HG02588 (cell line): ENCODE results near the gene PLXNB2.

Source experiments
- ATAC-seq: cut with Tn5 transposase; IDR thresholded peaks from one replicate; pipeline ENCODE4 v1.9.1; 2021; ENCODE audit warnings: mild to moderate bottlenecking, moderate library complexity; ENCODE audit not compliant: unreplicated experiment

Gene PLXNB2

DNA sequence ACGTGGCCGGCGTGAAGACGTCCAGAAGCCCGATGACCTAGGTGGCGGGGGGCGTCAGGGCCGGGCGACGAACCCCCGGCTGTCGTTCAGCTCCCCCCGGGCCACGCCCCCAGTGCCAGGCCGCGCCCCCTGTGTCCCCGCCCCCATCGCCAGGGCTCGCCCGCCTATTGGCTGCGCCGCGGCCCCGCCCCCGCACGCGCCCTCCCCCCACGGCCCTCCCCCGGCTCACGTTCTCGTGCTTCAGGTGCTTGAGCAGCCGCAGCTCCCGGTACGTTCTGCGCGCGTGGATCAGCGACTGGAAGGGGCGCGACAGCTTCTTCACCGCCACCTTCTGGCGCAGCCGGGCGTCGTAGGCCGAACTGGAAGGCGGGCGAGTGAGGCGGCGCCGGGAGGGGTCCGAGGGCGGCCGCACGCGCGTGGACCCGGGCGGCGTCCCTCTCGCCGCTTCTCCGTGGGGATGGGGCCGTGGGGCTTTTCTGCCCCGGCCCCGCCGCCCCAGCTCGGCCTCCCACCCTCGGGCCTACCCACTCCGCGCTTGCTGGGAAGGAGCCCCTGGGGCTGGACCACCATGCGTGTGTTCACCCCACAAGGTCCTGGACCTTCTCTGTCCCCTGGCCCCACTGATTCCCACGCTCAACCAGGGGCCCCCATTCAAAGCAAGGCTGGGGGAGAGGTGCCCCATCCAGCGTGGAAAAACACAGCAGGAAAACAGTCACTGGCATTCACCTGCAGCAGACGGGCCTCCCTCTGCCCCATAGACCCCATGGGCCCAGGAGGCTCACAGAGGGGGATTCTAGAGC lies 39.7 kb downstream of the PLXNB2 start:
- no peak for ATAC-seq

DNA sequence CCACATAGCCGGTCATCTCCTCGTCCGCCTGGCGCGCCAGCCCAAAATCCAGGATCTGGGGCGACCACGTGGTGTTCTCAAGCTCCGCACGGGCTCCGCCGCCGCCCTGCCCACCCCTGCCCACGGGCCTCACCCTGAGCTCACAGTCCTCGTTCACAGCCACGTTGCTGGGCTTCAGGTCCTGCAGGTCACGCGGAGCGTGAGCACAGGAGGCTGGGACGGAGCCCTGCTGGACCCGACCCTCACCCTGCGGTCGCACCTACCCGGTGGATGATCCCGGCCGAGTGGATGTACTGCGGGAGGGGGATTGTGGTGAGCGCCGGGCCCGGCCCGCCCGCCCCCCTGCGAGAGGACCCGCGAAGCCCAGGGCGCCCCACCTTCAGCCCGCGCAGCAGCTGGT lies 40.5 kb downstream of the PLXNB2 start:
- ATAC-seq, result no peak

DNA sequence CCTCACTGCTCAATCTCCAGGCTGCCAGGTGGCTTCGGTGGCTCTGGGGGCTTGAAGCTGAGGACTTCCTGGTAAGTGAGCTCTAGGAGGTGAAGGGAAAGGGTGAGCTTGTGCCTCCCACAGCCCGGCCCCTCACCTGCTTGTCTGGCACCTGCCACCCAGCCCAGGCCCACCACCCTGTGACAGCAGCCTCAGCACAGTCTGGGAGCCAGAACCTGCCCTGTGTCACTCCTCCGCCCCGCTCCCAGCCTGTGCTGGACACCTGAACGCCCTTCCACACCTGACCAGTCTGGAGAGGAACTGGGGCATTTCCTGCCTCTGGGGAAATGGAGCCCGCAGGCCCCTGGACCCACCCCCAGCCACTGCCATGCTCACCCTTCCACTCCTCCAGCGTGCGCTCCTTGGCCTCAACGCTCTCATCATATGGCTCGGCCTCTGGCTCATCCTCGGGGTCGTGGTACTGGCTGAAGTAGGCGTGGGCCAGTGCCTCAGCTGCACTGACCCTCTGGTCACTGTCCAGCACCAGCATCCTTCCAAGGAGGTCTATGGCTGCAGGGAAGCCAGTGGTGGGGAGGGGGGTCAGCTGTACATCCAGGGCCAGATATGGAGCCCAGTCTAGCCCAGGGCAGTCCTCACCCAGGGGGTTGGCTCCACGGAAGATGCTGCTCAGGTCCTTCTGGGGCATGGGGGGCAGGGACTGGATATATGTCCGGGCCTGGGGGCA lies 42.3 kb downstream of the PLXNB2 start:
- ATAC-seq, result no peak

DNA sequence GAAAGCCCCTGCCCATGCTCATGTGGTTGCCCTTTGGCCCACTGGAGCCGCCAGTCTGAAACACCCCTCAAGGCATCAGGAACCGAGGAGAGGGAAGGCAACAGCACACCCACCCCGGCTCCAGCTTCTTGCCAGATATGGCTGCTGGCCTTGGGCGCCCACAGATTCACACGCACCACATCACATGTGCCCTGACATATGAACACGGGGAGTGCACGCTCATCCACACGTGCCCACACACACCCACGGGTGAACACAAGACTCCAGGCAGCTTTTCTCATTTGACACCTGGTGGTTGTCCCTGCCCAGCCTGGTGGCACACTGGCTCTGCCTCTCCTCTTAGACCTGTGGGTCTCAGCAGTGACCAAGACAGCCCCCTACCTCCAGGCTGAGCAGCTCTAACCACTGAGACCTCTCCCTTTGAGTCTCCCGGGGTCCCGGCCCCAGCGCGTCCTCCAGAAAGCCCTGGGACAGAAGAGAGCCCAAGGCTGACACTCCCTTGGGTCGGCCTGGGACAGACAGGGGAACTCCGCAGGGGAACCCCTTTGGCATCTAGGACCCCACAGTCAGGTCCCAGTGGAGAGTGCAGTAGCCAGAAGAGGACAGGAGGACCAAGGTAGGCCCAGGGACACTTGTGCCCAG lies 43.2 kb downstream of the PLXNB2 start:
- ATAC-seq, result no peak

DNA sequence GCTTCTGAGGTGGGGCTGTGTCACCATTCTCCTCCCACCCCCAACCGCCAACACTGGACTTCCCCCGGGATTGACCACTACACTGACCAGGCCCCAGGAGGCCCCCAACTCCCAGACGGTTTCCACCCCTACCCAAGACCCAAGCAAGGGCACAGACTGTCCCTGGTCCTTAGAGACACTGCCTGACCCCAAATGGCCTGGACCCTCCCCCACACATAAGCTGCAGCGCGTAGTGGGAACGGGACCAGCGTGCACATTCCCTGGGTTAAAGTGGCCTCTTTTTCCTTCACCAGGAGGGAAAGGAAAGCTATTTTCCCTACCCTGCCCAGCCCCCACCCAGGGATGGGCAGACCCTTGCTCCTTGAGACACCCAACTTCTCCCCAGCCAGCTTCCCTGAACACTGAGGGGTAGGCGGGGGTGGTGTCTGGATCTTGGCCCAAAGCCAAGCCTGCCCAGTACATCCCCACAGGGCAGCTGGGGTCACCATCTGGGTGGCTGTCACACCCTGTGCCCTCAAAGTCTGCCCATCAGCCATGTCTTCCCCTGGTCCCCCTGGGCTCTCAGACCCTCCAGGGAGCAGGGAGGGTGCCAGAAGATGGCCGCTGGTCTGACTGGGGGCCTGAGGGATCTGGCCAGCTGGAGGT lies 44.4 kb downstream of the PLXNB2 start:
- ATAC-seq, result no peak

DNA sequence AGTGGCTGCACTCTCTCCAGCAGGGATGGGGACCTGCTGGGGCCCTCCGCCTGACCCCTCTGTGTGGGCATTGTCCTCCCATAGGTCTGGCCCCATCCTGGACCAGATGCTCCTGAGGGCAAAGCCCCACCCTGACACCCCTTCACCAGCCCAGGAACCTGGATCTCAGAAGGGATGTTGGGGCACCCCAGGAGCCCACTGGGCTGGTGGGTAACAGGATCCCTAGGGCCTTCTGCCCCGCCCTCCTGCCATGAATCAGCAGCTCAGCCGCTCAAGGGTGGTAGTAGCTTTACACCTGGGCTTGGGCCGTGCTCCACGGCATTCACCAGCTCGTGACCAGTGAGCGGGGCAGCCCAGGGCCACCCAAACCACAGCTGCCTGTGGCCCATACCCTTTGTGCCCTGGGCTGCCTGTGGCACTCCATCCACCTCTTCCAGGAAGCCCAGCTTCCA lies 45.0 kb downstream of the PLXNB2 start:
- no peak for ATAC-seq

DNA sequence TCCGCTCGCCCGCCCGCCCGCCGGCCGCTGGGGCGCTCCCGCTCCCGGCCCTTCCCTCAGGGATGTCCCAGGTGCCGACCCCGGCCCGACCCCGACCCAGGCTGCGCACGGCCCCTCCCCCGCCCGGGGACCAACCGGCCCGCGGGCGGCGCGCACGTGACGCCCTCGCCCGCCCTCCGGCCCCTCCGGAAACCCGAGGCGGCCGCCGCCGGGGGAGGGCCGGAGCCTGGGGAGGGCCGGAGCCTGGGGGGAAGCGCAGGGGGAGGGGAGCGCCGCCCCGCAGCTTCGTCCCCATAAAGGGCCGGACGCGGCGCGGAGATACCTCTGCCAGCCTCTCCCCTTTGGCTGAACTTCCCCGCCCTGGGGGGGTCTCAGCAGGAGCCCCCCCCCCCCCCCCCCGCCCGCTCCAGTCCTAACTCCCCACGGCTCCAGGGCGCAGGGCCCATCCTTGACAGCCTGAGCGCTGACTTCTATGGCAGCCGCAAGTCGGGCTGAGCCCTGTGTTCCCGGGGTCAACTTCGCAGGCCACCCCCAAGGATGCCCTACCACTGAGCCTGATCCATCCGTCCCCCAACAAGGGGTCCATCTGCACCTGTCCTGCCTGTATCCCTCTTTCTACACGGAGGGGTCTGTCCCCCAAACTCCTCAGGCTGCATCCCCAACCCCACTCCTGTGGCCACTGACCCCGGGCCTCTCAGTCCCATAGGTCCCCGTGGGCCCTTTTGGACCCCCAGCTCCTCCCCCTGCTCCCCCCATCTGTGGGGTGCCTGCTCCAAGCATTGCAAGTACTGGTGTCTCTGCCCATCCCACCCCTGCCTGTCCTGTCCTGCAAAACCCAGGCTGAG lies 45.6 kb downstream of the PLXNB2 start, which contains the start of gene MAPK12:
TSS of gene MAPK12 (minus strand) at position 69 of the 845 bp plus-strand sequence. CDS start 174 bp downstream, outside the sequence.
- no peak for ATAC-seq

DNA sequence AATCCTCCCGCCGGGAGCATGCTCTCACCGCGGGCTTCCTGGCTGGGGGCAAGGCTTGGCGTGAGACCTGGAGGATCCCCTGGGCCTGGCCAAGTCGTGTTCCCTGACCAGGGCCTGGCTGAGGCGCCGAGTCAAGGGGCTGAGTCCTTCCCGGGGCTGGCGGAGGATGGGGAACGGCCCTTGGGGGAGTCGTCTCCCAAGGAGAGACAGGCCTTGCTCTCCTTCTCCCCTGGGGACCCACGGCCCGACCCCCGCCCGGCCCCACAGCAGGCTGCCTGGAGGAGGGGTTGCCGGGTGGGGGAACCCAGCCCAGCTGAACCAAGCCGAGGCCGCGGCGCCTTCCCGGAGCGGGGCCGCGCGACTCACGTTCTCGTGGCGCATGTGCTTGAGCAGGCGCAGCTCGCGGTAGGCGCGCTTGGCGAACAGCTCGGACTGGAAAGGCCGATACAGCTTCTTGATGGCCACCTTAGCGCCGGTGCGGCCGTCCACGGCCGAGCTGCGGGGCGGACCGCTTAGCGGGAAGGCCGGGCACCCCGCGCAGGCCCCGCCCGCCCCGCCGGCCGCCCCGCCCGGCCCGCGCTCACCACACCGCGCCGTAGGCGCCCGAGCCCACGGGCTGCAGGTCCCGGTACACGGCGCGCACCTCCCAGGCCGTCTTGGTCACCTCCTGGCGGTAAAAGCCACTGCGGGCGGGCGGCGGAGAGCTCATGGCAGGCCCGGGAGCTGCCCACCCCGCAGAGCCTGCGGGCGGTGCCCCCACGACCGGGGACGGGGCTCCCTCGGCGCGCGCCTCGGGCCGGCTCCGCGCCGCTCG lies 46.4 kb downstream of the PLXNB2 start:
- ATAC-seq, result no peak

DNA sequence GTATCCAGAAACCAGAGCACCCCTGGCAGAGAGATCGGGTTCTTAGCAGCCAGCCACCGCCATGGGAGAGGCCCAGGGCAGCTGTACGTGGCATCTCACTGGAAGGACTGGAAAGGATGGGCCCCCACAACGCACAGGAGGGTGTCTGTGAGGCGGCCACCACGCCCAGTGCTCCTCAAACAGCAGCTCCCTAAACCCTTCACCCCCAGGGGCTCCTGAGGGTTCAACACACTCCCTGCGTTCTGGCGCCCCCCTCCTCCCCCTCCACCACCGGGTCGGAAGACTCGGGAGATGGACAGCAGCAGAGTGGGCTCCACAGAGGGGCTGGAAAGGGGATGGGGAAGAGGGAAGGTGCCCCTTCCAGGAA lies 47.0 kb downstream of the PLXNB2 start:
- ATAC-seq, result no peak

DNA sequence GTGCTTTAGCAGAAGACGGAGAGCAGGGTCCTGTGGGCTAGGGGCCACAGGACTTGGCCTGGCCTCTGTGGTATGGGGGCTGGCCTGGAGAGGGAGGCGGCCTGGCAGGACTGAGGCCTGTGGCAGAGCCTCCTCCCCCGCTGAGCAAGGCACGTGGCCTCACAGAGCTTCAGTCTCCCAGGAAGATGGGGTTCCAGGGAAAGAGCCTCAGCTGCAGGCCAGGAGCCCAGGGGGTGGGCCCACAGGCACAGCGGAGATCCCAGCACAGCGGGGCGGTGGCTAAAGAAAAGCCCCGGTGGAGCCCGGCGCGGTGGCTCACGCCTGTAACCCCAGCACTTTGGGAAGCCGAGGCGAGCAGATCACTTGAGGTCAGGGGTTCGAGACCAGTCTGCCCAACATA lies 48.1 kb downstream of the PLXNB2 start:
- no peak for ATAC-seq

DNA sequence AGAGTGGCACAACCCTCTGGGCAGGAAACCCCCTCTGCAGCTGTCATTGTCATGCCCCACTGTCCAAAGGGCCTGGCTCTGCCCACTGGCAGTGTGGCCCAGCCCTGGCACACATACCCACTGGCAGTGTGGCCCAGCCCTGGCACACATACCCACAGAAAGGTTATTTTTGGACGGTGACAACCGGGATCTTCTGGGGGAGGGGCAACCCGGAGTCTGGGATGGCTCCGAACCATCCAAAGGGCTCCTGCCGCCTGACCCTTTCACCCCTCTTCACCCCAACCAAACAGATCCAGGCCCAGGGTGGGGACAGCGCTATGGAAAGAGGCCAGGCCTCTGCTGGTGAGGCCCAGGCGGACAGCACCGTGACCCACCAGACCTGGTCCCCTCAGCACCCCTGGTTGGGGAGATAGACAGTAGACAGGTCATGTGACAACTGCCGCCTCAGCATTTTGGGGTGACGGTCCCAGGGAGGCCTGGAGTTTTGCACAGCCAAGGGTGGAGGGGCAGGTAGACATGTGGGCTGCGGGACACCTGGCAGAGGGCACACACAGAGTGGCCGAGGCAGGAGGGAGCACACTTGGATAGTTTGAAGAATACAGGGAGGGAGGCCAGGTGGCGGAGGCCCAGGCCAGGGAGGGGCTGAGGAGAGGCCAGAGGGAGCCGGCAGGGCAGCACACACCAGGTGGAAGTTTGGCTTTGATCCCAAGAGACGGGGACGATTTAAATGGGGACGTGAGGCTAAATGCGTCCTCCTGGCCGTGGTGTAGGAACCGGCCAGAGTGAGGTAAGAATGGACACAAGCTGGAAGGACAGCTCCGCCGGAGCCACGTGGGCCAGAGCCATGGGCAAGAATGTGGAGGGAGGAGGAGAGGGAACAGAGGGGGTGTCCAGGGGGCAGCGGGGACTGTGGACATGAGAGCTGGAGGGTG lies 48.8 kb downstream of the PLXNB2 start:
- no peak for ATAC-seq

DNA sequence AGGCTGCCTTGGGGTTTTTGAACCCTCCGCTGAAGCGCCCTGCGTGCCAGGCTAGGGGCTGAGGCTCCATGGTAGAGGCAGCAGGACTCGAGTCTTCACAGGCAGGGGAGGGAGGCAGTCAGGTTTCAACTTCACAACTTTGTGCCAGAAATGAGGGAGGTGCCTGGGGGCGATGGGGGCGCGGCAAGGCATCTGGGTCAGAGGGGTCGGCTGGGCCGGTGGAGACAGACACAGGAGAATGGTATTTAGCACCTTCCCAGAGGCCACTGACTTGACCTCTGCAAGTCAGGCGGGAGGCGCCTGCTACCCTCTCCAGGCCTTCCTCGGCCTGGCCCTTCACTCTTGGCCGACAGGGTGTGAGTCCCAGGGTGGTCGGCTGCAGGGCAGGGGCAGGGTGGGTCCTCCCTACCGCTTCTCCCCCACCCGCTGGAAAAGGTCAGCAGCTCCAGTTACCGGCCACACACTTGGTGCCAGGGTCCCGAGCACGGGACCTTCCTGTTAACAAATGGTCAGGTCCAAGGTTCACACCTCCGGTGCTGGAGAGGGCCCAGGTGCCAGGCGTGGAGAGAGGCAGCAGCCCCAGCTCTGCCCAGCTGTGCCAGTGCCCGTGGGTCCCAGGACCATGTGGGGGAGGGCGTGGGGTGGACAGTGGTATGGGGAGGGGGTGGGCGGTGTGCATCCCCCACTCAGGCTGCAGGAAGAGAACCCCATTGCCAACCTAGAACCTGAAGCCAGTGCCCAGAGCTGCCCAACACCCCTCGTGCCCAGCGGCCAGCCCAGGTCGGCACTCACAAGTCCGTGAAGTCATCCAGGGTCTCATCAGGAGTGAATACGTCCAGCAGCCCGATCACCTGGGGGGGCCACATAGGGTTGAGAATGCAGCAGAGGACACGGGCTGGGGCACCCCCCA lies 49.7 kb downstream of the PLXNB2 start:
- no peak for ATAC-seq

DNA sequence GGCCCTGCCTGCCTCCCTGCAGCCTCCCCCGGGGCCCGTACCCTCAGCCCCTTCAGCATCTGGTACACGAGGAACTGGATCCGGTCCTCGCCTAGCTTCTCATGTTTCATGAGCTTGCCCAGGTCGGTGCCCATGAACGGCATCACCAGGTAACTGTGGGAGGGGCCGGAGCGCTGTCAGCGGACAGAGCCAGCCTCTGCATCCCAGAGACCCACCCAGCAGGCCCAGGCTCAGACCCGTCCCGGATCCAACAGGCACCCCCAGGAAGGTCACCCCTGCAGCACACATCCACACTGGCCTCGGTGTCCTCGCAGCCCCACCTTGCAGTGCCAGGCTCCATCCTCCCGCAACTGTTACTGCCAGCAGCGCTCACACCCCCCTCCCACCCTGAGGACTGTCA lies 50.4 kb downstream of the PLXNB2 start:
- no peak for ATAC-seq

DNA sequence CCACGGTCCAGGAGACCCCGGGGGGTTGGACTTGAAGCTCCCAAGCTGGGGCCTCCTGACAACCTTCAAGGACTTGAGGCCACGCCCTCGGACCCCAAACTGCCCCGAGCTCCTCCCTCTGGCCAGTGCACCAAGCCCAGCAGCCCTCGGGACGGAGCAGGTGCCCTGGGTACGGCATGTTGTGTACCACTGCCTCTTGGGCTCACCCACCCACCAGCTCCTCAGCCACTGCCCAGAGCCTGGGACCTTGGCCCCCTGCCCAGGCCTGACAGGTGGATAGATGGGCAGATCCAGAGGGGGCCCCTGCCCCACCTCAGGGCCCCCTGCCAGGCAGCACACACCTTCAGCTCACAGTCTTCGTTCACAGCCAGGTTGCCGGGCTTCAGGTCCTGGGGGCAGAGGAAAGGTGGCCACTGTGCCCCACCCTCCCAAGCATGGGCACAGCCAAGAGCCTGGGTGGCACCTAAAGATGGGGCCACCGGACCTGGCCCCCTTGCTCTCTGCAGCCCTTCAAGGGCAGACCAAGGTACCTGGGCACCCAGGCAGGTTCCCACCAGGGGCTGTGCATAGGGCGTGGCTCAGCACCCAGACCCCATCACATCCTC lies 51.1 kb downstream of the PLXNB2 start:
- no peak for ATAC-seq

DNA sequence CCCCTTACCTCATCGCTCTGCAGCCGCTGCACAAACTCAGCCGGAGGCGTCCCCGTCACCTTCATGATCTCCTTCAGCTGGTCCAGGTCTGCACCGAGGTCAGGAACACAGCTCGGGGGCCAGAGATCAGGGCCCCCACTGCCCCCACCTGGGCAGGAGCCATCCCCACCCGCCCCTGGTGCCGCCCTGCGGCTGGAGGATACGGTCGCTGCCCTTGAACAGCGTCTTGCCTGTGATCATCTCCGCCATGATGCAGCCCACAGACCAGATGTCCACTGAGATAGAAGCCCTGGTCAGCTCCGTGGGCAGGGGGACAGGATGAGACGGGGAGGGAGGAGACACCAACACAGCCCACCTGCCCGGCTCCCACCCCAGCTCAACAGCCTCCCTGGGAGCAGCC lies 51.8 kb downstream of the PLXNB2 start:
- no peak for ATAC-seq

DNA sequence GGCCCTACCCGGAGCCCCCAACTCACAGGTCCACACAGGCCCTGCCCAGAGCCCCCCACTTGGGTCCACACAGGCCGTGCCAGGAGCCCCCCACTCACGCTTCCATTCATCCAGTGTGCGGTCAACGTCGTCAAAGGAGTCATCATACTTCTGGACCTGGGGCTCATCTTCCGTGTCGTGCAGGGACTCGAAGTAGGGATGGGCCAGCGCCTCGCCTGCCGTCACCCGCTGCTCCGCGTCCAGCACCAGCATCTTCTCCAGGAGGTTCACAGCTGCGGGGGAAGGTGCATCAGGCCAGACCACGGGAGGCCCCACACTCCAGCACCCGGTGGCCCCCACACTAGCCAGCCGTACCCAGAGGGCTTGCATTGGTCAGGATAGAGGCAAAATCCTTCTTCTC lies 52.3 kb downstream of the PLXNB2 start:
- no peak for ATAC-seq

DNA sequence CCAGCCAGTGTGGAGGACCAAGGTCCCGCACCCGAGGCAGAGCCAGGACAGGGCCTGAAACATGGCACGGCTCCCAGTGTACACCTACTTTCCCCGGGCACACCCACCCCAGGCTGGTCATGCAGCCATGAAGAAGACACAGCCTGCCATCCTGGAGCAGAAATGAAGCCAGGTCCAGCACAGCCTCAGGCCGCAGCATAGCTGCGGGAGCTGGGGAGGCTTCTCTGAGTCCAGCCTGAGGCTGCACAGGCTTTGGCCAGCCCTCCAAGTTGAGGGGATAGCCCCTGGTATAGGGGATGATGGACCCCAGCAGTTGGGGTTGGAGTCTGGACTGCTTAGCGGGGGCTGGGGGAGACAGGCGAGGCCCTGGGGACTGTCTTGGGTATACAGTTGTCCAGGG lies 53.5 kb downstream of the PLXNB2 start:
- ATAC-seq, result no peak
